HL-60 (cell line): Measurements from ENCODE around the gene HLA-DQA1.

Source experiments
- GABPA ChIP-seq: IDR thresholded peaks from 2 replicates; pipeline ENCODE4 v1.6.1; 2012; ENCODE audit warnings: low read depth
- POLR2AphosphoS5 ChIP-seq: IDR thresholded peaks from 2 replicates; pipeline ENCODE4 v1.6.1; 2012; ENCODE audit warnings: low read depth
- SPI1 ChIP-seq: IDR thresholded peaks from 2 replicates; pipeline ENCODE4 v1.6.1; 2012; ENCODE audit warnings: low read depth, mild to moderate bottlenecking, borderline replicate concordance
- TF ChIP-seq, protein P1 (sequence below): IDR thresholded peaks from one replicate; pipeline ENCODE4 v1.5.1; 2011; ENCODE audit warnings: low read length, control low read depth, inconsistent platforms; ENCODE audit not compliant: insufficient read depth
- TF ChIP-seq, protein P2 (sequence below): IDR thresholded peaks from 2 replicates; pipeline ENCODE4 v1.6.1; 2012; ENCODE audit warnings: low read depth; ENCODE audit not compliant: insufficient replicate concordance

DNA sequence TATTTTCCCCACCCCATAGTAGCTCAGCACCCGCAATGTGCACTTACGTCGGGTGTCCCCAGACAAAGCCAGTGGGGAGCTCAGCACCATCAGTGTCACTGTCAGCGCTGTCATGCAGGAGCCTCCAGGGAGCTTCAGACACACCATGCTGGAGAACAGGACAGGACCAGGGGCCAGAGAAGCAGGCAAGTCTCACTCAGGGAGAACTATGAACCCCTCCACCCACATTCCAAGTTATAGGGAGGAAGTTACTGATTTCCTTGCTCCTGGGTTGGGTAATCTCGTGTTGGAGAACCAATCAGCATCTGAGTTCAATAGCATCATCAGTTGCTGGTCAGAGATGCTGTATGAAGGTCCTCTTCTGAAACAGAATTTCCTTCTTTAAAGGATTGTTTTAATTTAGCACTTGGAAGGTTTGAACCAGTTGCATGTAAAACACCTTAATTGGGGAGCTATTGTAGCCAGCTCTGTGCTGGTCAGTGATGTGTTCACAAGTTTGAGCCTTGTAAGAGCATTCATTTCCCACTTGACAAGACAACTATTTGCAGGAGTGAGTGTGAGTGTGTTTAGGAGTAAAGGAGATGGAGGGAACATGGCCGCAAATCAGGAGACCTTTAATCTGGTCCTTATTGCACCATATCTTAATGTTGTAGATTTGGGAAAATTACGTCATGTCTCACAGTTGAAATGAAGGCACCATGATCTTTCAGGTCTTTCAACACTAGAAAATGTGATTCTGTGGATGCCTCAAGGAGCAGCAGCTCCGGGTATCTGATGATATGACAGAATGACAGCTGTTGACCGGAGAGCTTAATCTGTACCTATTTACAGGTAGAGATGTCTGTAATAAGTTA lies 47.4 kb upstream of the HLA-DQA1 start, which contains the start of gene HLA-DRB1:
- TF ChIP-seq, protein P1, sequence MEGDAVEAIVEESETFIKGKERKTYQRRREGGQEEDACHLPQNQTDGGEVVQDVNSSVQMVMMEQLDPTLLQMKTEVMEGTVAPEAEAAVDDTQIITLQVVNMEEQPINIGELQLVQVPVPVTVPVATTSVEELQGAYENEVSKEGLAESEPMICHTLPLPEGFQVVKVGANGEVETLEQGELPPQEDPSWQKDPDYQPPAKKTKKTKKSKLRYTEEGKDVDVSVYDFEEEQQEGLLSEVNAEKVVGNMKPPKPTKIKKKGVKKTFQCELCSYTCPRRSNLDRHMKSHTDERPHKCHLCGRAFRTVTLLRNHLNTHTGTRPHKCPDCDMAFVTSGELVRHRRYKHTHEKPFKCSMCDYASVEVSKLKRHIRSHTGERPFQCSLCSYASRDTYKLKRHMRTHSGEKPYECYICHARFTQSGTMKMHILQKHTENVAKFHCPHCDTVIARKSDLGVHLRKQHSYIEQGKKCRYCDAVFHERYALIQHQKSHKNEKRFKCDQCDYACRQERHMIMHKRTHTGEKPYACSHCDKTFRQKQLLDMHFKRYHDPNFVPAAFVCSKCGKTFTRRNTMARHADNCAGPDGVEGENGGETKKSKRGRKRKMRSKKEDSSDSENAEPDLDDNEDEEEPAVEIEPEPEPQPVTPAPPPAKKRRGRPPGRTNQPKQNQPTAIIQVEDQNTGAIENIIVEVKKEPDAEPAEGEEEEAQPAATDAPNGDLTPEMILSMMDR: no peak
- TF ChIP-seq, protein P2, sequence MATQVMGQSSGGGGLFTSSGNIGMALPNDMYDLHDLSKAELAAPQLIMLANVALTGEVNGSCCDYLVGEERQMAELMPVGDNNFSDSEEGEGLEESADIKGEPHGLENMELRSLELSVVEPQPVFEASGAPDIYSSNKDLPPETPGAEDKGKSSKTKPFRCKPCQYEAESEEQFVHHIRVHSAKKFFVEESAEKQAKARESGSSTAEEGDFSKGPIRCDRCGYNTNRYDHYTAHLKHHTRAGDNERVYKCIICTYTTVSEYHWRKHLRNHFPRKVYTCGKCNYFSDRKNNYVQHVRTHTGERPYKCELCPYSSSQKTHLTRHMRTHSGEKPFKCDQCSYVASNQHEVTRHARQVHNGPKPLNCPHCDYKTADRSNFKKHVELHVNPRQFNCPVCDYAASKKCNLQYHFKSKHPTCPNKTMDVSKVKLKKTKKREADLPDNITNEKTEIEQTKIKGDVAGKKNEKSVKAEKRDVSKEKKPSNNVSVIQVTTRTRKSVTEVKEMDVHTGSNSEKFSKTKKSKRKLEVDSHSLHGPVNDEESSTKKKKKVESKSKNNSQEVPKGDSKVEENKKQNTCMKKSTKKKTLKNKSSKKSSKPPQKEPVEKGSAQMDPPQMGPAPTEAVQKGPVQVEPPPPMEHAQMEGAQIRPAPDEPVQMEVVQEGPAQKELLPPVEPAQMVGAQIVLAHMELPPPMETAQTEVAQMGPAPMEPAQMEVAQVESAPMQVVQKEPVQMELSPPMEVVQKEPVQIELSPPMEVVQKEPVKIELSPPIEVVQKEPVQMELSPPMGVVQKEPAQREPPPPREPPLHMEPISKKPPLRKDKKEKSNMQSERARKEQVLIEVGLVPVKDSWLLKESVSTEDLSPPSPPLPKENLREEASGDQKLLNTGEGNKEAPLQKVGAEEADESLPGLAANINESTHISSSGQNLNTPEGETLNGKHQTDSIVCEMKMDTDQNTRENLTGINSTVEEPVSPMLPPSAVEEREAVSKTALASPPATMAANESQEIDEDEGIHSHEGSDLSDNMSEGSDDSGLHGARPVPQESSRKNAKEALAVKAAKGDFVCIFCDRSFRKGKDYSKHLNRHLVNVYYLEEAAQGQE: no peak
- TF ChIP-seq POLR2AphosphoS5 (no peak), SPI1 (no peak), GABPA (no peak)
